ENCODE data around the gene RSPH9. TPM values are rescaled to one million over a fixed set of nuclear protein-coding genes. Genes with fewer than 3 reads are reported as not detected.

Gene RSPH9
- total RNA-seq, 1 experiment from 2014 or later: 0.28 TPM

- no peak for TF ChIP-seq TCF7L2 (IDR thresholded peaks at IDR 0.05; ENCODE audit: low read depth, low read length)
- TF ChIP-seq, protein P1, sequence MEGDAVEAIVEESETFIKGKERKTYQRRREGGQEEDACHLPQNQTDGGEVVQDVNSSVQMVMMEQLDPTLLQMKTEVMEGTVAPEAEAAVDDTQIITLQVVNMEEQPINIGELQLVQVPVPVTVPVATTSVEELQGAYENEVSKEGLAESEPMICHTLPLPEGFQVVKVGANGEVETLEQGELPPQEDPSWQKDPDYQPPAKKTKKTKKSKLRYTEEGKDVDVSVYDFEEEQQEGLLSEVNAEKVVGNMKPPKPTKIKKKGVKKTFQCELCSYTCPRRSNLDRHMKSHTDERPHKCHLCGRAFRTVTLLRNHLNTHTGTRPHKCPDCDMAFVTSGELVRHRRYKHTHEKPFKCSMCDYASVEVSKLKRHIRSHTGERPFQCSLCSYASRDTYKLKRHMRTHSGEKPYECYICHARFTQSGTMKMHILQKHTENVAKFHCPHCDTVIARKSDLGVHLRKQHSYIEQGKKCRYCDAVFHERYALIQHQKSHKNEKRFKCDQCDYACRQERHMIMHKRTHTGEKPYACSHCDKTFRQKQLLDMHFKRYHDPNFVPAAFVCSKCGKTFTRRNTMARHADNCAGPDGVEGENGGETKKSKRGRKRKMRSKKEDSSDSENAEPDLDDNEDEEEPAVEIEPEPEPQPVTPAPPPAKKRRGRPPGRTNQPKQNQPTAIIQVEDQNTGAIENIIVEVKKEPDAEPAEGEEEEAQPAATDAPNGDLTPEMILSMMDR (IDR thresholded peaks at IDR 0.05): no peak
- TF ChIP-seq REST (IDR thresholded peaks at IDR 0.05; ENCODE audit: insufficient read depth in 1 of 2, low read depth in 2 of 2, low read length in 1 of 2): no peak
- no peak for TF ChIP-seq POLR2AphosphoS5 (IDR thresholded peaks at IDR 0.05; ENCODE audit: low read depth, low read length)
- TF ChIP-seq SIN3A (IDR thresholded peaks at IDR 0.05; ENCODE audit: borderline replicate concordance, insufficient read depth, low read depth, low read length): no peak
- DNase-seq (ENCODE audit: low read depth, low spot score) (no peak), ATAC-seq (no peak)
- H3K36me3 ChIP-seq (ENCODE audit: control insufficient read depth, insufficient read depth, low read length): peaks cover 7% of the 10 kb centered on the region; the same call in 1 of the 2 replicates
- in situ Hi-C loops (cut with HindIII; ENCODE audit: low pct_unique_long_range_greater_than_20kb, low sequenced_read_pairs) (loop anchor here (5.0 kb wide), 1 partner anchor 43 kb away; no protein-coding TSS in a partner anchor), intact Hi-C loops (cut with micrococcal nuclease; ENCODE audit: unreplicated experiment) (no loop called here)
- BruUV-seq (replicated peaks): no TSS peak
- peaks cover 8% of the 10 kb centered on the region for H3K4me1 ChIP-seq (ENCODE audit: control insufficient read depth, insufficient read depth, low read length)
- no peak overlapping the region for H3K4me3 ChIP-seq (ENCODE audit: low read depth in 2 of 2, low read length in 2 of 2)
- H3K9me3 ChIP-seq (ENCODE audit: control insufficient read depth, insufficient read depth, low read depth, low read length): no peaks in the 10 kb centered on the region
- no peaks in the 10 kb centered on the region for H3K27me3 ChIP-seq (ENCODE audit: control insufficient read depth, insufficient read depth, low read length)
- no peak overlapping the region for H3K27ac ChIP-seq (ENCODE audit: low read length)
- ChIA-PET POLR2A (no interaction called here), CTCF (no interaction called here)
These were observed 44.6 kb downstream of the RSPH9 start for GRCh38 chr6:43689421-43689820.

DNA sequence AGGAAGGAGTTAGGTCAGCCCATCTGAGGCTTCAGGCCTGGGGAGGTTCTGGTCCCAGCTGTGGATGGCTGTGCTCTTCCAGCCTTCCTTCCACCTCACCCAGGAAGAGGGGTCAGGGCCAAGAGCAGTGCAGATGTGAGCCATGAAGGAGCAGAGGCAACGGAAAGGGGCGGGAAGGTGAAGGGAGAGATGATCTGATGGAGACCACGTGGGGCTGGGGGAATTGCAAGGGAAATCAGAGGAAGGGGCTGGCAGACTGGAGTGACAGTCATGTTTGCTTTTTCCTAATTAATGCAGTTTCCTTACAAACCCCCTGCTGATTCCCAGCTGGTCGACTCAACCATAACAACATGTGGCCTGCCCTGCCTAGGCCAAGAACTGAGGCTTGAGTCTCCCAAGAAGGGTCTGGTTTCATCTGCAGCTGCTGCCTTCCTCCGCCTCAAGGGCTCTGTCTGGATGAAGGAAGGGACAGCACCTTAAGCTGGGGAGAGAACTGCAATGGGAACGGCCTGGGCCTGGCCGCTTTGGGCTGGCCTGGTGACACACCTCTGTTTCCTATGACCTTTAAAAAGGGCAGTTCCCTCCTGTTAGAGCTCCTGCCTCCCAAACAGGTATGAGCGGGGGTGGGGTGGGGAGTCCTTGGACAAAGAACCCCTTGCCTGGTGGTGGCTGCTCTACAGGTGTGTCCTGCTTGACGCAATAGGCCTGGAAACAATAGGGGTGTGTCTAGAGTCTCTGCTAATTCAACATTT is 50.6 kb downstream of the RSPH9 start:
- no peak overlapping the region for H3K4me3 ChIP-seq (ENCODE audit: low read depth in 2 of 2, low read length in 2 of 2)
- TF ChIP-seq TCF7L2 (IDR thresholded peaks at IDR 0.05; ENCODE audit: low read depth, low read length): no peak
- TF ChIP-seq, protein P1 (IDR thresholded peaks at IDR 0.05): no peak
- TF ChIP-seq REST (IDR thresholded peaks at IDR 0.05; ENCODE audit: insufficient read depth in 1 of 2, low read depth in 2 of 2, low read length in 1 of 2): no peak
- no peak for TF ChIP-seq POLR2AphosphoS5 (IDR thresholded peaks at IDR 0.05; ENCODE audit: low read depth, low read length)
- TF ChIP-seq SIN3A (IDR thresholded peaks at IDR 0.05; ENCODE audit: borderline replicate concordance, insufficient read depth, low read depth, low read length): no peak
- POLR2A ChIA-PET: interaction anchor here (0.5 kb wide), 1 partner anchor 10 kb away, joined by 8 read pairs; no protein-coding TSS in a partner anchor
- no peak overlapping the region for H3K27ac ChIP-seq (ENCODE audit: low read length)
- no peaks in the 10 kb centered on the region for H3K27me3 ChIP-seq (ENCODE audit: control insufficient read depth, insufficient read depth, low read length)
- H3K36me3 ChIP-seq (ENCODE audit: control insufficient read depth, insufficient read depth, low read length): no peaks in the 10 kb centered on the region
- BruUV-seq (replicated peaks): no TSS peak
- in situ Hi-C loops (cut with HindIII; ENCODE audit: low pct_unique_long_range_greater_than_20kb, low sequenced_read_pairs) (no loop called here), intact Hi-C loops (cut with micrococcal nuclease; ENCODE audit: unreplicated experiment) (no loop called here)
- no peak for ATAC-seq
- CTCF ChIA-PET: no interaction called here
- peaks cover 14% of the 10 kb centered on the region for H3K4me1 ChIP-seq (ENCODE audit: control insufficient read depth, insufficient read depth, low read length)
- H3K9me3 ChIP-seq (ENCODE audit: control insufficient read depth, insufficient read depth, low read depth, low read length): no peaks in the 10 kb centered on the region
- DNase-seq (ENCODE audit: low read depth, low spot score): no peak
